GM18519 (cell line): Measurements from ENCODE around the gene SLC13A4.

ENCODE experiments used
- ATAC-seq: cut with Tn5 transposase; IDR thresholded peaks from one replicate; pipeline ENCODE4 v1.9.1; 2021; ENCODE audit warnings: mild to moderate bottlenecking, moderate library complexity; ENCODE audit not compliant: unreplicated experiment, low FRiP score

SLC13A4 gene

DNA sequence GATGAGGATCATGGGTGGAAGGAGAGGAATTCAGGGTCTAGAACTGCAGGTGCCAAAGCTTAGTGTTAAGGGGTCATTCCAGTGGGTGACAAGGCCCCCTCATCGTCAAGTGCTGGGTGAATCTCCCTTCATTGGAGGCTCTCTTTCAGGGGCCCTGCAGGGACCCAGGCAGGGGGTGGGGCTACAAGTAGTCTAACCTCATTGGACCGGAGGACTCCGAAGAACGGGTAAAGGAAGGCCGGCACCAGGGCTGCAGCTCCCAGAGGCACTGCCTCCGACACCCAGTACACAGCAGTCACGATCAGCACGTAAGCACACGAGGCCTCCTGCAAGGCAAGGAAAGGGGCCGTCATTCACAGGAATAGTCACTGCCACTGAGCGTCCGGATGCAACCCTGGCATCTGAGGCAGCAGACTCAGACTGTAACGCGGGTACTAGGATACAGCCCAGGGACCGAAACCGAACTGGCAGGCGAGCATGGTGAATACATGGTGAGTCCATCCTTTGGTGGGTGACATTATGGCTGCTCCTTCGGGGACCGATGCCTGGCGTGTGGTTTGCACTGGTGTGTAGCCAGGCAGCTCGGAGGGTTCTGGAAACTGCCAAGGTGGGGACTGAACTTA, 6.7 kb downstream of the SLC13A4 start:
- no peak for ATAC-seq

DNA sequence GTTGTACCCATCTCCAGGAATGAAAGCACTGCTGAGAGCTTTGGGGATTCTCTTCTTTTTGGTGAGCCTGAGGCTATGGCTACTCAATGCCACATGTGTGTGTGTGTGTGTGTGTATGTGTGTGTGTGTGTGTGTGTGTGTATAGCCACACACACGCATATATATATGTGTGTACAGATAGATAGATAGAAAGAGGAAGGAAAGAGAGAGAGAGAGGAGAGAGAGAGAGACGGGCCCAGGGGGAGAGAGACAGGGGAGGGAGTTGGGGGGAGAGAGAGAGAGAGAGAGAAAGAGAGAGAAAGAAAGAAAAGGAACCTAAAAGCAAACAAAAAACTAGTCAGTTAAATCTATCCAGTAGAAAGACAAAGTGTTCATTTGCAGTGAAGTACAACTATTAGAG, 8.3 kb downstream of the SLC13A4 start:
- ATAC-seq, result no peak

DNA sequence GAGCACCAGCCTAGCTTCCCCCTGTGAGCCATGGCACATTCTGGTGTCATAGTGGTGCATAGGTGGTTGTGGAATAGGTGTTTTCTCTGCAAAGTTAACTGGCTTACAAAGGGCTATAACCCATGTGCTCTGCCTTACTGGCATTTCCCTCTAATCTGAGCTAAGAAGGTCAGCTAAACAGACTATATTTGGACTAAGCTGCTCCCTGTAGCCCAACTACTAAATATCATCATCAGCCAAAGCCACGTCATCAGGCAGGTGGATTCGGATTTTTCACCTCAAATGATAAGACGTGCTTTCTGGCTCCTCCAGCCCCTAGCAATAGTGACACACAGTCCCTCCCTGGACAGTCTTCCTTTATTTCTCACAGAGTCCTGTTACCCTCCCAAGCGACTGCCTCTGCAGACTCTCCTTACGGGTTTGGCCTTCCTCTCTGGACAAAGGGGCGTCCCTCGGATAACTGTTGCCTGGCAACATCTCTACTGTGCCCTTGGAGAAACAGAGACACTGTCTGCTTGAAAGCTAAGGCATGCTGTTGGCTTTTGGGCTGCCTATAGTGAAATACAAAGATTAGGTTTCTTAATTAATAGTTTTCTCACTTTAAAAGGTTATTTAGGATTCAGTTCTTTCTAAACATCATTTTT, 9.1 kb downstream of the SLC13A4 start:
- ATAC-seq, result no peak

DNA sequence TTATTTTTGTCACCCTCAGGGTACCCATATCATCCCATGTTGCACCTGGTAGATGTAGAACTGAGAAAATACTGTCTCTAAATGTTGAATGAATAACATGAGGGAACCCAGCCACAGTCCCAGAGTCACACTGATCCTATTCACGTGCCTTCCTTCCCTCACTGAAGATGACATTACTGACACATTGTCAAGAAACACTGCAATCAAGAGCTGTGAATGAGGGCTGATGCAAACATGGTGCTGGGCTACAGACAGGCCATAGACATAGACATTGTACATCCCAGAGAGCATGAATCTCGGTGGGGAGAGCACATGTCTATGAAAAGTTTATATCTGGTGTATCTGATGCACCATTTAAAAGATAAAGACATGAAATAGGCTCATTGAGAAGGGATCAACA, 9.8 kb downstream of the SLC13A4 start:
- ATAC-seq, result no peak

DNA sequence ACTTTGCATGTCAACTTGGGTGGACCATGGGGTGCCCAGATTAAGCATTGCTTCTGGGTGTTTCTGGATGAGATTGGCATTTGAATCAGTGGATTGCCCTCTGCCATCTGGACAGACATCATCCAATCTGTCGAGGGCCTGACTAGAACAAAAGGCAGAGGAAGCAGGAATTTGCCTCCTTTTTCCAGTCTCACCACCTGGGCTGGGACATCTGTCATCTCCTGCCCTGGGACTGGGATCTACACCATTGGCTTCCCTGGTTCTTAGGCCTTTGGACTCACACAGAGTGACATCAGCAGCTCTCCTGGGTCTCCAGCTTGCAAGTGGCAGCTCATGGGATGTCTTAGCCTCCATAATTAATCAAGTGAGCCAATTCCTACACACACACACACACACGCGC, 10.3 kb downstream of the SLC13A4 start:
- ATAC-seq, result no peak

DNA sequence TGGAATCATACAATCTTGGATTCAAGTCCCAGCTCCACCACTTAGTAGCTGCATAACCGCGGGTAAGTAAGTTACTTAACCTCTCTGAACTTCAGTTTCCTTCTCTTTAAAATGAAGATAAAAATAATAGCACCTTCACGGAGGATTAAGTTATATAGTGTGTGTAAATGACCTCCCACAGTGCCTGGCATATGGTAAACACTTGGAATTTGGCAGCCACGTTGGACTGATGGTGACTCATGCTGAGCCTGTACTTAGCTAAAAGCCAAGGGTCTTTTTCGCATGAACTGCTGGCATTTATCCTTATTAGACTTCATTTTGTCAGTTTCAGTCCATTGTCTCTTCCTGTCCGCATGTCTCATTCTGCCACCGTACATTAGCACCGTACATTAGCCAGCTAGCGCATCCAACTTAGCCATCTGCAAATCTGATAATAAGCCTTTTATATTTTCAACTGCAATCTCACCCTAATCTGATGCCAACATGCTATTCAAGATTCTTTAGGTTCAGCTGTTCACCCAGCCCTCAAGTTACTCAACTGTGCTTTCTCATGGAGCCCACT, 11.2 kb downstream of the SLC13A4 start:
- ATAC-seq, result no peak

DNA sequence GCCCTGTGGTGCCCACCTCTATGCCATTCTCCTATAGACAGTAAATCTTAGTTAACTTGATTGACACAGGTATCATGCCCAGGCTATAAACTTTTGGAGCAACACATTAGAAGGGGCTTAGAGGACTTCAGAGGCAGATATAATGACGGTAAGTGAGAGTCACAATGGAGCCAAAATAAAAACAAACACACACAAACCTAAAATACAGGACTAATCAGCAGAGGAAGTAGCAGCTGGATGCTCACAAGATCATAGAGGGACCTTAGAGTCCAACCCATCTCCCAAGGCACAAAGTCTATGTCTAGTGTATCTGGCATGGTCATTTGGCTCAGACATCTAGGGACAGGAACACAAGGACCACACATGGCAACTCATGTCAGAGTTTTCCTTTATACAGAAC, 12.3 kb downstream of the SLC13A4 start:
- ATAC-seq, result no peak

DNA sequence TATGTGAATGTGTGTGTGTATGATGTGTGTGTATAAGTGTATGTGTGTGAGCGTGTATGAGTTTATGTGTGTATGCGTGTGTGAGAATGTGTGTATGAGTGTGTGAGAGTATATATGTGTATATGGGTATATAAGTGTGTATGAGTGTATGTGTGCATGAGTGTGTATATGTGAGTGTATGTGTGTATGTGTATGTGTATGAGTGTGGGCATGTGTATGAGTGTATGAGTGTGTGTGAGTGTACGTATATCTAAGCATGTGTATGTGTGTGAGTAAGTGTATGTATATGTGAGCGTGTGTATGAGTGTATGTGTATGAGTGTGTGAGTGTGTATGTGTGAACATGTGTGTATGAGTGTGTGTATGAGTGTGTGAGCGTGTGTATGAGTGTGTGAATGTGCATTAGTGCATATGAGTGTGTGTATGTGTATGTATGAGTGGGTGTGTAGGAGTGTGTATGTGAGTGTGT, 12.9 kb downstream of the SLC13A4 start:
- no peak for ATAC-seq

DNA sequence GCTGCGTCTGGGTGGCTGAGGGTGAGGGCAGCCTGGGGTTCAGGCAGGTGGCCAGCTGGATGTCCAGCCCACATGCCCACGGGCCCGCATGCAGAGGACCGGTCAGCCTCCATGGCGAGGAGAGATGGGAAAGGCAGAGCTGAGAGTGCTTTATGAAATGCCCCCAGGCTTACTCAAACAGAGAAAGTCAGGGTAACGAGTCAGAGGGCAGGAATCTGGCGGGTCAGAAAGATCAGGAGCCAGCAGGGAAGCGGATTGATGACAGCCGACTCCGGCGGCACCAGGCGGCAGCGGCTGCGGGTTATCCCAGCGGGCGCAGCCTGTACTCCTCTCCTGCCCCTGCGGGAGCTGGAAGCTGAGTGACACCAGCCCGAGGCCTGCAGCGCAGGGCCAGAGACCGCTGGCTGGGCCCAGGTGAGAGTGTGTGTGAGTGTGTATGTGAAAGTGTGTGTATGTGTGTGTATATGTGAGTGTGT, 13.4 kb downstream of the SLC13A4 start:
- no peak for ATAC-seq

DNA sequence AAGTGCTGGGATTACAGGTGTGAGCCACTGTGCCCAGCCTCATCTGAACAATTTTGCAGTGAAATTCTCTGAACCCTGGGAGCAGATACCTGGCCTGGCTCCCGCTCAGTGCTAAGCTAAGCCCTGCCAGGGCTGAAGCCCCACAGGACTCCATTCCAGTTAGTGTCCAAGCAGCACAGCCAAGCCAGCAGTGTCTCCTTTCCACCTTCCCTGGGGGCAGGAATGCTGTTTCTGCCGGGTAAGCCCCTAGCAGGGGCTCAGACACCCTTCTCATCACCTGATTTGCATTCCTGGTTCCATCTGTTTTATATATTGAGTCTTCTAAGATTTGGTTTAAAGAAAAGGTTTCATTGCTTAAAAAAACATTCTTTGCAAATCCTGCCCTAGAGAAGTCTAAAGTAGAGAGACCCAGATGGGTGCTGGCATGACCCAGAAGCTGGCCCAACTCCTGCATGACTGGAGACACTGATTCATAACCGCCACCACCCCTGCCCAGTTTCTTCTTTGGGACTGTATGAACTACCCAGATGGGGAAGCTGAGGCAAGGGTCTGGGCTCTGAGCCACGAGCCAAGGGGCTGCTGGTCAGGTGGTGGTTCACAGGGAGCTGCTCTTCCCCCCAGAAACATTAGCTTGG, 14.0 kb downstream of the SLC13A4 start:
- no peak for ATAC-seq

DNA sequence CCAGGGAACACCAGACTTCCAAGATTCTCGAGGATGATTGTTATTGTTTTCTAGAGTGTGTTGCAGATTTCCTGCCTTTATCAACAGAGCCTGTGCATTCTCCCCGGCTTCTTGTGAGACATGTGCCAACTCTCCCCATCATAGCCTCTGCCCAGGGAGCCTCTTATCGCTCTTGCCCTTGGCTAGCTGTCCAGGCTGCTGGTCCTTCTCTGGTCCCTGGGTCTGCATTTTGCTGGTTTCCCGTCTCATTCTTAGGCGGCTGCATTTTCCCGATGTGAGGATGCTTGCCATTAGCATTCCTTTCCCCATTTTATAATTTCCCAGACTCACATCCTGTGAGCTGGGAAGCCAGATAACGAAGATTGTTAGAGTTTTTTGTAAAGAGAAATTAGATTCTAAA, 15.2 kb downstream of the SLC13A4 start:
- ATAC-seq, result no peak

DNA sequence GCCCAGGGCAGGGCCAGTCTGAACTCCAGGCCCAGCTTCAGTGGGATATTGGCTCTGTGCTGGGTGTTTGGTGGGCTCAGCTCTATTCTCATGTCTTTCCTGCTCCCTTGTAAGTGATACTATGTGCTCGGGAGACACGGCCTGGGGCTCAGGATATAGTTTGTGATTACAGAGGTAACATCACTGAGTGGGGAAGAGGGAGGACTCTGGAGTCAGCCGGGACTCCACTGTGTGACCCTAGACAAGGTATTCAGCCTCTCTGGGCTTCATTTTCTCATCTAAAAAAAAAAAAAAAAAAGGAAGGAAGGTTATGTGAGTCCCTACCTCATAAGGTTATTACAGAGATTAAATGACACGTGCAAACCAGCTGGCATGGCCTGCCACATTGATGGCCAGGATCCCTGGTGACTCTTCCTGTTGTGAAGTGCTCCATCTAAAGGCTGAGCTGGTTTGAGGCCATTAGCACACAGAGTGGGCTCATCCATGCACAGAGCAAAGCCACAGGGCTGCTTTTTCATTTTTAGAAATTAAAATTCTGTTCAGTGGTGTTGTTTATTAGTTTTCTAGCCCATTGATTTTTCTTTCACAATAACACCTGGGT, 15.7 kb downstream of the SLC13A4 start:
- ATAC-seq, result no peak

DNA sequence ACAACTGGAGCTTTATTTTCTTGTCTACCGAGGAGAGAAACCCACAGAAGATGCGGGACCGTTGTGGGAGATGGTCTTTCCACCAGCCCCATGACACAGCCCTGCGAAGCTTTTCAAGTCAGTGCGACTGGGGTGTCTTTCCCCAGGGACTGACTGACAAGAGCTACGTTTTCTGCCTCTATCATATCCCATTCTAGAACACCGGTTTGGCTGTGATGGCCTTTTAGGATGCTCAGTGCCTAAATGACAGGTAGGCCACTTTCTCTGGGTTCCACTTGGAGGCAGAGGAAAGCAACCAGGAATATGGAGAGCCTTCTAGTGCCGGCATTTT, 16.9 kb downstream of the SLC13A4 start:
- ATAC-seq, result no peak

DNA sequence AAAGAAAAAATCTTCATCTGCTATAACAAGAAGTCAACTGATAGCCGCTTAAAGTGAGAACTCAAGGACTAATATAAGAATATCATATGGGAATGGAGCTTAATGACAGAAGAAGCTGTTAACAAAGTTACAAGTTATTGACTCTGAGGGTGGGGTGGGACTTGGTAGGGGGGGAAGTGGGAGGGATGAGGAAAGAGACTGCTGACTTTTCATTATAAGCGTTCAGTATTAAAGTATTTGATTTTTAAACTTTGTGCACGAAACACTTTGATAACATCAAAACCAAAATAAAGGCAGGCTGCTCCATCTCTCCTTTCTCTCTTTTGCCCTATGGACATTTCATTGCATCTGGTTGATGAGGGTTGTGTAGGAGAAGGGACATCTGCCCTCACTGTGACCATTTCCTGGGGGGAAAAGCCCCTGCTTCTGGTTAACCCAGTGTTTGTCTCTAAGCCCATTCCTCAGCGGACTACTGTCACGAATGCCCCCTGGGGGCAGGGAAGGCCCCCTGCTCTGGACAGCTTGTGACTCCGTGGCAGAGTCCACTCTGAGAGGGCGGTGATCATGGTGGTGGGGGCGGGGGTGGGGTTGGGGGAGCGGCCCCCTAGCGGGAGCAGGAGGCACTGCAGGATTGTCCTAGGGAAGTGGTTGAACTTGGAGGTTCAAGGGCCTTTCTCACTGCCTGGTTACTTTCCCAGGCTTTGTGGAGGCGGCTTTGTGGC, 17.4 kb downstream of the SLC13A4 start:
- ATAC-seq, result no peak

DNA sequence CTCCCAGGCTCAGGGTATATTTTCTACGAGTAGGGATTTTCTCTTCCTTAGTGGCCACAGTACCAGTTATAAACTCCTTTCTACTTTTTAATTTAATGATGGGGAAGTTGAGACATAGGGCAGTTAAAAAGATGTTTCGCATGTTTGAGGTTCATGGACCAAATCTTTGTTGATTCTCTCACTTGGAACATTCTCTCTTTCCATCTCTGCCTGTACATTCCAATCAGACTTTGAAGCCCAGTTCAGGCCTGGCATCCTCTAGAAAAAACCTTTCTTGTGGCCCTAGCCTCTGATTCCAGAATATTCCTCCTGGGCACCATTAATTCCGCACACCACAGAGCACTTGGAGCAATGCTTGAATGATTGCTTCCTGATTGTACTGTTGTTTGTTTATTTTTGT, 18.5 kb downstream of the SLC13A4 start:
- no peak for ATAC-seq

DNA sequence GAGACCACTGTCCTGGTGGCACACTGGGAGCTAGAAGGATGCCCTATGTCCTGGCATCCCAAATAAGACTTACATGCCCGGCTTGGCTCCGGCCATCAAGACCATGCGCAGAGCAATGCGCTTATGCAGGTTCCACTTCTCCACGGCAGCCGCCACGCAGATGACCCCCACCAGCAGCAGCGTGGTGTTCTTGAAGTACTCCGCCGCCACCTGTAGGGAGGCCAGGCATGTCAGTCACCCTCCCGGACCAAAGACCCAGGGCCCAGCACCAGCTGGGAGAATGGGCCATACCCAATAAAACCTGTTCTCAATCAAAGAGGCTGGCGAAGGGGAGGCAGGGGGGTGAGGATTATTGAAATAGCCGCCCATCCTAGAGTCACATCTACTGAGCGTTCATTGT, 19.9 kb downstream of the SLC13A4 start:
- ATAC-seq, result no peak

DNA sequence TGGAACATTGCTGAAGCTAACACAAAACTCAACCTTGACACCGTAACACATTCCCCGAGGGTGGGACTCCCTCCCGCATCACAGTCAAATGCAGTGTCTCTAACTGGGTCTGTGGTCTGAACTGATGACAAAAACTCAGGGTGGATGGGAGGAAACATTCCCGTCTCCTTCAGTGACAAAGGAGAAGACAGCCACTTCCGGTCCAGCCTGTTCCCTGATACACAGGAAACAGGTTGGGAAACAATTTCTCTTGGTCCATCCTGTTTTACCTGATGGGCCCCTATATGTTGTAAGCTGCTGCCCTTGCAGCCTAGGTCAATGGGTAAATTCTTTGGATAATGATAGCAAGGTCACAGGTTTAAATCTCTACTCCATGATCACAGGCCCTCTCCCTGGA, 20.4 kb downstream of the SLC13A4 start:
- ATAC-seq, result no peak

DNA sequence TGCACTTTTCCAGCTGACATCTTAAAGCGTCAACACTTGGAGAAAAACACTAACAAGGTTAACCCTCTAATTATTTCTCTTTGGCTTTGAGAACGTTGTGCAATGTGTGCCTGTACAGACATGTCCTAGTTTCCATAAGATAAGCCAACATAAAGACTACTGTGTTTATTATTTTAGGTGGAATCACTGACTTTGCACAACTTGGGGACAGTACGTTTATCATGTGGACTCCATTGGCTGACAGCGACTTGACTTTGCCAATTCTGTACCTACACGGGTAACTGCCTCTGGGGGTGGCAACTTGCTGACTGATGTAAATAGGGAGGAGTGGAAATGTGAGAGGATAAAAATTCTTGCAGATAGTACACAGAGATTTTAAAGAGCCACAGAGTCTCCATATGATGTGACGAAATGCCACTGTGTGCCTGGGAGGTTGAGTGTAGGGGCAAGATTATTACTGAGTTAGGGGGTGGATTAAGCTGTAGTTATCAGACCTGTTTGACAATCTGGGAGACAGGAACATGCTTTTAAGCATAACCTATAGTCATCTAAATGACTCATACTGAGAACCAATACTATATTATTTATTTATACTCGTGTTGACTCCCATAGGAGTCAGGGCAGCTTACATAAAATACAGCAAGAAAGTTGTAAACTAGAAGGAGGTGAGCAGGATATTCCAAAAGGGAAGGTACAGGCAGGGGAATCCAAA, 21.0 kb downstream of the SLC13A4 start:
- no peak for ATAC-seq

DNA sequence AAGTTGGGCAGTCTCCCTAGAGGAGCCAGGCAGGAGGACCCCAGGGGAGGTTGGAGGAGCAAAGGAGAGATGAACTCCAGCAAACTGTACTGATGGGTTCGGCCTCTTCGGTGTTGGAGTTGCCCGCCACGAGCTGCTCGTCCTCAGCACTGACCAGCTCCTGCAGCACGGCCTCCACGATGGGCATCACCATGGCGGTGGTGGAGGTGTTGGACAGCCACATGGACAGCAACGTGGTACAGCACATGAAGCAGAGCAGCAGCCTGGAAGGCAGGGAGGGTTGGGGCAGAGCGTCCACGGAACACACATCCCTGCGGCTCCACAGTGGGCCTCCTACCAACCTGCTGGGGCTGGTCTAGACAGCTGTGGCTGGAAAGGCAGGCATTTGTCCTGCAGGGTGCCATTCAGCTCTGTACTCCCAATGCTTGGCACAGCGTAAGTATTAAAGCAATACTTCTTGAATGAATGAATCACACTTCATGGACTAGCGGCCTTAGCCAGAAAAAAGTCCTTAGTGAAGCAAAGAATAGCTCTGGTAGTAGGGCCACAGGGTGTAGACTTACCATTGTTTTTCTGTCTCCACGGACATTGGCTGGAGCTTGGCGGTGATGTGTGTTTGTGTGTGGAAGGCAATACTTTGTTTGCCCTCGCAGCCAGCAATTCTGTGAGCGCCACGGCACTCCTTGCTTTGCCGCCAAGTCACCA, 21.8 kb downstream of the SLC13A4 start:
- no peak for ATAC-seq
